GM12878 (cell line): ENCODE results near the gene DMPK. TPM values are rescaled to one million over a fixed set of nuclear protein-coding genes. Genes with fewer than 3 reads are reported as not detected.
A peak's percentile ranks its signal among the peaks of the same experiment; 100 is the strongest.

ENCODE experiments used
- BCL3 ChIP-seq: IDR thresholded peaks from 2 replicates; pipeline ENCODE4 v1.6.1; 2011; ENCODE audit warnings: borderline replicate concordance, low read depth, mild to moderate bottlenecking, moderate library complexity, low read length; ENCODE audit not compliant: insufficient read depth, poor library complexity, severe bottlenecking
- CEBPZ ChIP-seq: fragments of 150-350 bp; IDR thresholded peaks from 2 replicates; pipeline ENCODE4 v1.6.1; 2016; ENCODE audit warnings: low read depth, low read length
- ESRRA ChIP-seq: IDR thresholded peaks from 2 replicates; pipeline ENCODE4 v1.6.1; 2012; ENCODE audit warnings: mild to moderate bottlenecking, low read length, improper control_type of control experiment
- IRF5 ChIP-seq: fragments of 450-650 bp; IDR thresholded peaks from 2 replicates; pipeline ENCODE4 v1.6.1; 2017; ENCODE audit warnings: borderline replicate concordance
- NR2C1 ChIP-seq: fragments of 450-650 bp; IDR thresholded peaks from 2 replicates; pipeline ENCODE4 v1.6.1; 2017; ENCODE audit warnings: antibody characterized with exemption, mild to moderate bottlenecking, moderate library complexity
- PAX5 ChIP-seq: IDR thresholded peaks from 2 replicates; pipeline ENCODE4 v1.6.1; 2011; ENCODE audit warnings: low read depth, low read length, borderline replicate concordance
- POLR2A ChIP-seq: IDR thresholded peaks from 2 replicates; pipeline ENCODE4 v1.6.1; 2011; ENCODE audit warnings: low read depth, mild to moderate bottlenecking, low read length
- RAD21 ChIP-seq: IDR thresholded peaks from 2 replicates; pipeline ENCODE4 v1.6.1; 2011; ENCODE audit warnings: mild to moderate bottlenecking, low read depth, low read length, moderate library complexity; ENCODE audit not compliant: insufficient read depth
- RB1 ChIP-seq: fragments of 450-650 bp; formaldehyde crosslinking; IDR thresholded peaks from 2 replicates; pipeline ENCODE4 v1.6.1; 2017; ENCODE audit warnings: mild to moderate bottlenecking, borderline replicate concordance
- SIN3A ChIP-seq: IDR thresholded peaks from 2 replicates; pipeline ENCODE4 v1.6.1; 2012; ENCODE audit warnings: low read depth, low read length, improper control_type of control experiment
- SMC3 ChIP-seq: IDR thresholded peaks from 2 replicates; pipeline ENCODE4 v1.6.1; 2011; ENCODE audit warnings: low read length, improper control_type of control experiment, borderline replicate concordance
- STAT3 ChIP-seq: IDR thresholded peaks from 2 replicates; pipeline ENCODE4 v1.6.1; 2011; ENCODE audit warnings: low read depth, low read length, improper control_type of control experiment
- TAF1 ChIP-seq: IDR thresholded peaks from 2 replicates; pipeline ENCODE4 v1.6.1; 2011; ENCODE audit warnings: mild to moderate bottlenecking, low read depth, low read length, borderline replicate concordance
- YY1 ChIP-seq: IDR thresholded peaks from 2 replicates; pipeline ENCODE4 v1.6.1; 2011; ENCODE audit warnings: low read depth, mild to moderate bottlenecking, low read length
- polyA plus RNA-seq, 11 experiments: library from polyadenylated mRNA; depleted of rRNA in 4 of 11; unstranded in 6 of 11; stranded (reverse) in 5 of 11; fragments of >200 nt; fragmentation: Nextera tagmentation in 4 of 11; fragmentation: Illumina TruSeq in 1 of 11; extraction: Ambion mirVana in 4 of 11; extraction: Trizol in 1 of 11; gene quantifications; 1 replicate in 1 of 11; 2 replicates in 10 of 11; pipeline versions ENCODE4 v1.2.1 to v1.2.3, GENCODE V29; 2011 to 2016; ENCODE audit warnings: inconsistent platforms in 2 of 11, missing spikeins in 2 of 11, low read depth in 1 of 11
- total RNA-seq, 4 experiments: library from RNA; depleted of rRNA in 3 of 4; stranded (reverse); fragments of >200 nt in 3 of 4; fragmentation: Illumina TruSeq in 1 of 4; extraction: Trizol in 1 of 4; gene quantifications; 2 replicates each; pipeline versions ENCODE4 v1.2.1 to v1.2.3, GENCODE V29; 2013 to 2021
- TF ChIP-seq, protein P1 (sequence below): IDR thresholded peaks from 2 replicates; pipeline ENCODE4 v1.6.1; 2012; ENCODE audit warnings: low read depth, low read length, improper control_type of control experiment
- TF ChIP-seq, protein P2 (sequence below): fragments of 450-650 bp; IDR thresholded peaks from 2 replicates; pipeline ENCODE4 v1.6.1; 2014; ENCODE audit warnings: mild to moderate bottlenecking
- TF ChIP-seq, protein P3 (sequence below): IDR thresholded peaks from 2 replicates; pipeline ENCODE4 v1.6.1; 2011; ENCODE audit warnings: low read depth, mild to moderate bottlenecking, low read length, moderate library complexity, borderline replicate concordance; ENCODE audit errors: extremely low read depth
- TF ChIP-seq, protein P4 (sequence below): fragments of 450-650 bp; IDR thresholded peaks from 2 replicates; pipeline ENCODE4 v1.6.1; 2018; ENCODE audit warnings: borderline replicate concordance, mild to moderate bottlenecking; ENCODE audit not compliant: partially characterized antibody

DMPK gene
- total and polyA plus RNA-seq, 10 of the 15 experiments (the other 5 are each of a cell fraction or from before 2014, with no cell fraction given): 0.60 to 33.6 (median 5.2) TPM

DNA sequence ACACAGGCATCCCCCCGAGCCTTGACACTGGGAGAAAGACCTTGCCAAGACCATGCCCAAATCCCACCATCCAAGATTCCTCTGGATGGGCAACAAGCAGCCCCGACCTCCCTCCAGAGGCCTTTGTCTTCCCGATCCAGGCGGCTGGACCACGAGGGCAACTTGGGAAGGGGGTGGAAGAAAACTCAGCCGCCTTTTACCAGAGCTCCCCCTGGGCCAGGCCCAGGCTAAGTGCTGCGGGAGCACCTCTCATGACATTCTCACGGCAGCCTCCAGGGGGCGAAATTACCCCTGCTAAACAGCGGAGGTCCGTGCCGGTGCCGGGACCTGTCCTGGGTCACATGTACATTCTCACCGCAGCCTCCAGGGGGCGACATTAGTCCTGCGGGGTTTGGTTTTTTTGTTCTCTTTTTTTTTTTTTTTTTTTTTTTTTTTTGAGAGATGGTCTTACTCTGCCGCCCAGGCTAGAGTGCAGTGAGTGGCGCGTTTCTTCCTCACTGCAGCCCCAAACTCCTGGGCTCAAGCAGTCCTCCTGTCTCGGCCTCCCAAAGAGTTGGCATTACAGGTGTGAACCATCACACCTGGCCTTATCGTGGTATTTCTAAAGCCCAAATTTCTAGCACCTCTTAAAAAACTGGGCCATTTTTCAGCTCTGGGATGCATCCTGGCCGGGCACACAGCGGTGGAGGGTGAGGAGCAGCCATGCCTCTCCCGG, 34.9 kb upstream of the DMPK start (continued):
- TF ChIP-seq STAT3: 0 out of 2 replicates have a peak, but pooled peaks have one; percentile 31
- TF ChIP-seq, protein P1, sequence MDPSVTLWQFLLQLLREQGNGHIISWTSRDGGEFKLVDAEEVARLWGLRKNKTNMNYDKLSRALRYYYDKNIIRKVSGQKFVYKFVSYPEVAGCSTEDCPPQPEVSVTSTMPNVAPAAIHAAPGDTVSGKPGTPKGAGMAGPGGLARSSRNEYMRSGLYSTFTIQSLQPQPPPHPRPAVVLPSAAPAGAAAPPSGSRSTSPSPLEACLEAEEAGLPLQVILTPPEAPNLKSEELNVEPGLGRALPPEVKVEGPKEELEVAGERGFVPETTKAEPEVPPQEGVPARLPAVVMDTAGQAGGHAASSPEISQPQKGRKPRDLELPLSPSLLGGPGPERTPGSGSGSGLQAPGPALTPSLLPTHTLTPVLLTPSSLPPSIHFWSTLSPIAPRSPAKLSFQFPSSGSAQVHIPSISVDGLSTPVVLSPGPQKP: no peak; the same call in 1 of the 2 replicates
- peak; percentile 57; the same call in 1 of the 2 replicates for TF ChIP-seq RB1
- no peak for TF ChIP-seq PAX5
- peak; percentile 54; the same call in 1 of the 2 replicates for TF ChIP-seq ESRRA
- peak; percentile 34 for TF ChIP-seq BCL3
- TF ChIP-seq TAF1: no peak
- peak; percentile 80 for TF ChIP-seq YY1
- peak; percentile 85 for TF ChIP-seq SMC3
- TF ChIP-seq, protein P2, sequence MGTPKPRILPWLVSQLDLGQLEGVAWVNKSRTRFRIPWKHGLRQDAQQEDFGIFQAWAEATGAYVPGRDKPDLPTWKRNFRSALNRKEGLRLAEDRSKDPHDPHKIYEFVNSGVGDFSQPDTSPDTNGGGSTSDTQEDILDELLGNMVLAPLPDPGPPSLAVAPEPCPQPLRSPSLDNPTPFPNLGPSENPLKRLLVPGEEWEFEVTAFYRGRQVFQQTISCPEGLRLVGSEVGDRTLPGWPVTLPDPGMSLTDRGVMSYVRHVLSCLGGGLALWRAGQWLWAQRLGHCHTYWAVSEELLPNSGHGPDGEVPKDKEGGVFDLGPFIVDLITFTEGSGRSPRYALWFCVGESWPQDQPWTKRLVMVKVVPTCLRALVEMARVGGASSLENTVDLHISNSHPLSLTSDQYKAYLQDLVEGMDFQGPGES: no peak
- TF ChIP-seq, protein P3, sequence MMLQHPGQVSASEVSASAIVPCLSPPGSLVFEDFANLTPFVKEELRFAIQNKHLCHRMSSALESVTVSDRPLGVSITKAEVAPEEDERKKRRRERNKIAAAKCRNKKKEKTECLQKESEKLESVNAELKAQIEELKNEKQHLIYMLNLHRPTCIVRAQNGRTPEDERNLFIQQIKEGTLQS: peak; percentile 89; the same call in 1 of the 2 replicates
- no peak for TF ChIP-seq CEBPZ
- no peak for TF ChIP-seq POLR2A
- no peak for TF ChIP-seq NR2C1
- no peak for TF ChIP-seq IRF5
- TF ChIP-seq, protein P4, sequence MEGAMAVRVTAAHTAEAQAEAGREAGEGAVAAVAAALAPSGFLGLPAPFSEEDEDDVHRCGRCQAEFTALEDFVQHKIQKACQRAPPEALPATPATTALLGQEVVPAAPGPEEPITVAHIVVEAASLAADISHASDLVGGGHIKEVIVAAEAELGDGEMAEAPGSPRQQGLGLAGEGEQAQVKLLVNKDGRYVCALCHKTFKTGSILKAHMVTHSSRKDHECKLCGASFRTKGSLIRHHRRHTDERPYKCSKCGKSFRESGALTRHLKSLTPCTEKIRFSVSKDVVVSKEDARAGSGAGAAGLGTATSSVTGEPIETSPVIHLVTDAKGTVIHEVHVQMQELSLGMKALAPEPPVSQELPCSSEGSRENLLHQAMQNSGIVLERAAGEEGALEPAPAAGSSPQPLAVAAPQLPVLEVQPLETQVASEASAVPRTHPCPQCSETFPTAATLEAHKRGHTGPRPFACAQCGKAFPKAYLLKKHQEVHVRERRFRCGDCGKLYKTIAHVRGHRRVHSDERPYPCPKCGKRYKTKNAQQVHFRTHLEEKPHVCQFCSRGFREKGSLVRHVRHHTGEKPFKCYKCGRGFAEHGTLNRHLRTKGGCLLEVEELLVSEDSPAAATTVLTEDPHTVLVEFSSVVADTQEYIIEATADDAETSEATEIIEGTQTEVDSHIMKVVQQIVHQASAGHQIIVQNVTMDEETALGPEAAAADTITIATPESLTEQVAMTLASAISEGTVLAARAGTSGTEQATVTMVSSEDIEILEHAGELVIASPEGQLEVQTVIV: no peak
- no peak for TF ChIP-seq SIN3A
- TF ChIP-seq RAD21: peak; percentile 70
